ENCODE data around the gene TRIM71. TPM values are rescaled to one million over a fixed set of nuclear protein-coding genes. Genes with fewer than 3 reads are reported as not detected.

Gene TRIM71
- total and polyA plus RNA-seq, 2 experiments from 2014 or later = 1.9 to 14.5 TPM

DNA sequence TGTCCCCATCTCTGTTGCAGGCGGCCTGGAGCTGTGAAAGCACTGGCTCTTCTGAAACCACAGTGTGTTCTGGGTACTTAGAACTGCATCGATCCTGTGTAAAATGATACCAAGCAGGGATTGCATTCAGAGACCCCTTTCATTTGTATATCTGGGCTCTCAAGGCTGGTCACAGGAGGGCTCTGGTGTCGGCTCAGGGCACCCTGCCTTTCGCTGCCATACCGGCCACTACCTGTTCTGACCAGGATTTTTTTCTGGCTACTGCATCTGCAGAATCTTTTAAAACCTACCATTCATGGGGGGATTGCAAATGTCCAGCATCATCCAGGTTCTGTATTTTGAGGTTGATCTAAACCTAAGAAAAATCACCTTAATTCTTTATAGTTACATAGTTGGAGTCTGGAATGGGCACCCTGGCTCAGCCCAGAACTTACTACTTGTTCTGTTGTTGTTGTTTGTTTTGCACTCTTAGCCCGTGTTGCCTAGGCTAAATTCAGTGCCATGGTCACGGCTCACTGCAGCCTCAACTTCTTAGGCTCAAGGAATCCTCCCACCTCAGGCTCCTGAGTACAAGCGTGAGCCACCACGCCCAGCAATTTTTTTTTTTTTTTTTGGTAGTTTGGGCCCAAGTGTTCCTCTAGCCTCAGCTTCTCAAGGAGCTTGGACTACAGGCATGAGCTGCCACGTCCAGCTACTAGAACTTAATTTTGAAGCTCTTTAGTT, 52.7 kb downstream of the TRIM71 start:
- DNase-seq (ENCODE audit: low spot score) = no peak
- no peak for TF ChIP-seq EZH2phosphoT487 (IDR thresholded peaks at IDR 0.05; ENCODE audit: low read depth, severe bottlenecking, unreplicated experiment)
- no peak for TF ChIP-seq EZH2 (IDR thresholded peaks at IDR 0.05; ENCODE audit: borderline replicate concordance)
- TF ChIP-seq, protein P1, sequence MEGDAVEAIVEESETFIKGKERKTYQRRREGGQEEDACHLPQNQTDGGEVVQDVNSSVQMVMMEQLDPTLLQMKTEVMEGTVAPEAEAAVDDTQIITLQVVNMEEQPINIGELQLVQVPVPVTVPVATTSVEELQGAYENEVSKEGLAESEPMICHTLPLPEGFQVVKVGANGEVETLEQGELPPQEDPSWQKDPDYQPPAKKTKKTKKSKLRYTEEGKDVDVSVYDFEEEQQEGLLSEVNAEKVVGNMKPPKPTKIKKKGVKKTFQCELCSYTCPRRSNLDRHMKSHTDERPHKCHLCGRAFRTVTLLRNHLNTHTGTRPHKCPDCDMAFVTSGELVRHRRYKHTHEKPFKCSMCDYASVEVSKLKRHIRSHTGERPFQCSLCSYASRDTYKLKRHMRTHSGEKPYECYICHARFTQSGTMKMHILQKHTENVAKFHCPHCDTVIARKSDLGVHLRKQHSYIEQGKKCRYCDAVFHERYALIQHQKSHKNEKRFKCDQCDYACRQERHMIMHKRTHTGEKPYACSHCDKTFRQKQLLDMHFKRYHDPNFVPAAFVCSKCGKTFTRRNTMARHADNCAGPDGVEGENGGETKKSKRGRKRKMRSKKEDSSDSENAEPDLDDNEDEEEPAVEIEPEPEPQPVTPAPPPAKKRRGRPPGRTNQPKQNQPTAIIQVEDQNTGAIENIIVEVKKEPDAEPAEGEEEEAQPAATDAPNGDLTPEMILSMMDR (IDR thresholded peaks at IDR 0.05; ENCODE audit: poor library complexity) = no peak
- peaks cover 4% of the 10 kb centered on the region for H4K20me1 ChIP-seq (ENCODE audit: insufficient read depth, poor library complexity, severe bottlenecking)
- H3K27me3 ChIP-seq = no peaks in the 10 kb centered on the region
- no peak overlapping the region for H3K4me2 ChIP-seq
- no peaks in the 10 kb centered on the region for H3K9me3 ChIP-seq (ENCODE audit: low read depth)
- H3K27ac ChIP-seq = no peak overlapping the region
- H2AFZ ChIP-seq = no peak overlapping the region
- no peak overlapping the region for H3K4me3 ChIP-seq
- H3K36me3 ChIP-seq (replicated peaks; ENCODE audit: insufficient read depth, low read depth) = no peaks in the 10 kb centered on the region
- no peaks in the 10 kb centered on the region for H3K9me2 ChIP-seq (replicated peaks; ENCODE audit: insufficient read depth)
- 82% methylated on average over 10 of the region's 10 CpGs for WGBS (ENCODE audit: low lambda C conversion rate, missing lambda C conversion rate)
- H3K79me2 ChIP-seq = peaks cover 92% of the 10 kb centered on the region
- H3K4me1 ChIP-seq (ENCODE audit: insufficient read depth) = peaks cover 31% of the 10 kb centered on the region

DNA sequence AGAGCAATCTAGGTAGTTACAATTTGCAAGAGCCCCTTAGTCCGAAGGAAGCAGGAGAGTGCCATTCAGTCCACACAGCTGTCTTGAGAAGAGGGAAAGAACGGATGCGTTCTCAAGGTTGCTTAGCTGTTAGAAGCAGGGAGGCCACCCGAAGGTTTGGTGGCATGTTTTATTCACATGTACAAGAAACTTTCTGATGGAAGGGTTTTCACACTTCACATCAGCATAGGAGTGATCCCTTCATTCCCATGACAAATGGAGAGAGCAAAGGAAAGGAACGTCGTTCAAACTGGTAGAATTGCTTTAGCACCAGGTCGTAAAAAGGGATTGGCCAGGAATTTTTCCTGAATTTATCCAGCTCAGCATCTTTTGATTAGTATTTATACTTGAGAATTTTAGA, 53.5 kb downstream of the TRIM71 start:
- Histone ChIP-seq H3K4me2 (no peak overlapping the region), H3K9me2 (replicated peaks; ENCODE audit: insufficient read depth) (no peaks in the 10 kb centered on the region), H3K4me1 (ENCODE audit: insufficient read depth) (peaks cover 31% of the 10 kb centered on the region), H2AFZ (no peak overlapping the region), H3K79me2 (peaks cover 90% of the 10 kb centered on the region), H3K9me3 (ENCODE audit: low read depth) (no peaks in the 10 kb centered on the region), H3K27me3 (no peaks in the 10 kb centered on the region), H3K36me3 (replicated peaks; ENCODE audit: insufficient read depth, low read depth) (no peaks in the 10 kb centered on the region), H4K20me1 (ENCODE audit: insufficient read depth, poor library complexity, severe bottlenecking) (peaks cover 4% of the 10 kb centered on the region), H3K4me3 (no peak overlapping the region), H3K27ac (no peak overlapping the region)
- TF ChIP-seq EZH2 (IDR thresholded peaks at IDR 0.05; ENCODE audit: borderline replicate concordance) (no peak), EZH2phosphoT487 (IDR thresholded peaks at IDR 0.05; ENCODE audit: low read depth, severe bottlenecking, unreplicated experiment) (no peak)
- TF ChIP-seq, protein P1 (IDR thresholded peaks at IDR 0.05; ENCODE audit: poor library complexity) = no peak
- WGBS (ENCODE audit: low lambda C conversion rate, missing lambda C conversion rate) = 72% methylated on average over 7 of the region's 7 CpGs
- no peak for DNase-seq (ENCODE audit: low spot score)

DNA sequence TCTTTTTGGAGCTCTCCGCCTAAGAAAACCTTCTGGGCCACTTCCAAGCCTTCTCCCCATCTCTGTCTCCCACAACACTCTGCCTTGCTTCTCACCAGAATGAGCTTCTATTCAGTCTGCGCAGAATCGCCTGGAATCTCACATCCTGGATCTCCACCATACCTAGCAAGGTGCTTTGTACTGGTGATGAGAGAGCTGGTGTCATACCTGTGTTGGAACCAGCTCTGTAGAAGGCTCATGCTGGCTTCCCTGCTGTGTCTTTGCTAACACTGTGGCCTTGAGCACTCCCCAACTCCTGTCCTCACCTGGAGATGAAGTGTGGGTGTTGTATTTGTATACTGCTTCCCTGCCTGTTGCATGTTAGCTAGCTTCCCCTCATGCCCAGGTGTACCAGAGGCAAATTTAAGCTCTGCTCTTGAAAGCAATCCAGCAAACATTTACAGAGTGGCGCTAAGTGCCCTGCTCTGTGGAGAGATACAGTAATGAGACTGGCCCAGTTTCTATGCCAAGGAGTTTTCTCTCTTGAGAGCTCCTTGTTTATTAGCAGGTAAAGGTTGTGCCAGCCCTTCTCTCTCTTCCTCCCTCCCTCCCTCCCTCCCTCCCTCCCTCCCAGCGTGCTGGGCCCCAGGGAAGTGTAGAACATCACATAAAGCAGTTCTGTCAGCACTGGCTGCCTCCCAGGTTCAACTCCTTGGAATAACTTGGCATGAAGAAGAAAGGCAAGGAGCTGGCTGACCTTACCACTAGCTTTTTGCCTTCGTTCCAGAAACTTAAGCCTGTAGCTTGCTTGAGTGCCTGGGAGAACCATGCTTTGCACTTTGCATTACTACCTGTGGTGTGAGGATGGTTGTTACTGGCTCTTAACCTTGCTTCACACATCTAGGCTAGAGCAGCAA, 54.9 kb downstream of the TRIM71 start:
- Histone ChIP-seq H3K4me3 (no peak overlapping the region), H3K4me2 (peak overlapping the region; percentile 17), H3K9me3 (ENCODE audit: low read depth) (no peaks in the 10 kb centered on the region), H3K79me2 (peaks cover 84% of the 10 kb centered on the region), H2AFZ (no peak overlapping the region), H3K27me3 (no peaks in the 10 kb centered on the region), H4K20me1 (ENCODE audit: insufficient read depth, poor library complexity, severe bottlenecking) (peaks cover 4% of the 10 kb centered on the region), H3K4me1 (ENCODE audit: insufficient read depth) (peaks cover 31% of the 10 kb centered on the region), H3K27ac (peak overlapping the region; percentile 40), H3K36me3 (replicated peaks; ENCODE audit: insufficient read depth, low read depth) (no peaks in the 10 kb centered on the region), H3K9me2 (replicated peaks; ENCODE audit: insufficient read depth) (no peaks in the 10 kb centered on the region)
- no peak for TF ChIP-seq EZH2phosphoT487 (IDR thresholded peaks at IDR 0.05; ENCODE audit: low read depth, severe bottlenecking, unreplicated experiment)
- 62% methylated on average over 6 of the region's 6 CpGs for whole genome bisulfite sequencing (ENCODE audit: low lambda C conversion rate, missing lambda C conversion rate)
- peak; percentile 47 for DNase-seq (ENCODE audit: low spot score)
